HG03039 (cell line): ENCODE results near the gene BPIFA1.

ENCODE experiments used
- ATAC-seq: cut with Tn5 transposase; IDR thresholded peaks from one replicate; pipeline ENCODE4 v1.9.1; 2021; ENCODE audit warnings: mild to moderate bottlenecking, moderate library complexity; ENCODE audit not compliant: unreplicated experiment

Gene BPIFA1

GRCh38 chr20:33239979-33240736 lies 4.4 kb downstream of the BPIFA1 start:
- no peak for ATAC-seq

DNA sequence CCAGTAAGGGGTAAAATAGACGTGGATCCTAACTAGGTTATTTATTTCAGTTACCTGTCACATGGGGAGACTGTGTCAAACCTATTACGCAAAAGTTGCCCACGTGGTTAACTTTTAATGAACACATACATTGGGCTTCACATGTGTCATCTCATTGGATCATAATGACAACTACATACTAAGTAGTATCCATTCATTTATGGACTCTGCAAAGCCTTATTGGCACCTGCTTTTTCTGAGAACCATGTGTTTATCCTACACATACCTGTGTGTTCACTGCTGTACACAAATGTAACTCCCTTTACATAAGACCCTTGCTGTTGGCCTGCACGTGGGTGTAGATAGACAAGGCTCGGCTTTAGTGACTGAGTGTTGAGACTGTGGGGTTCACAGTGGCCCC lies 5.1 kb downstream of the BPIFA1 start:
- ATAC-seq, result no peak

DNA sequence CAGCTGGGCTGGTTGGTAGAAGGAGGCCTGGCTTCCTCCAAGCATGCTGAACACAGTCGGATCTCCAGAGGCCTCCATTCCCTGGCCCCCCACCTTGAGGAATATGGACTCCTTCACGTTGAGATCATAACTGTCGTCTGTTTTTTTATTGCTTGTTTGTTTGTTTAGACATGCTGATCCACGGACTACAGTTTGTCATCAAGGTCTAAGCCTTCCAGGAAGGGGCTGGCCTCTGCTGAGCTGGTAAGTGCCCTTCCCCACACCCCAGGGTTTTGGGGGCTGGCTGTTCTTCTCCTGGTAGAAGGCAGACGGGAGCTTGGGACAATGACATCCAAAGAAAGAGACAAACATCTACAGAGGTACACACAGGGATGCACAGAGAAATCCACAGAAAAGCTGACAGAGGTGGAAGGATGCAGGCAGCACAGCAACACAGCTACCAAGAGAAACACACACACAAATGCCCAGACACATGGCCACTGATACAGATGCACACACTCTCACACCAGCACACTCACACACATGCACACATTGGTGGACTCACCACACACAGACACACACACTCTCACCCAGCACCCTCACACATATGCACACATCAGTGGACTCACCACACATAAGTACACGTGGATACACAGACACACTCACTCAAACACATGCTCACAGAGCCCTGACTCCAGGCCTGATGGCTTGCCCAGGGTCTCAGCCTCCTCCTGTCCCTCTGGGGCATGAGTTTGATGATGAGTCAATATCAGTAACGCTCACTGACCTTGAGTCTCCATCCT lies 6.7 kb downstream of the BPIFA1 start:
- ATAC-seq, result no peak

DNA sequence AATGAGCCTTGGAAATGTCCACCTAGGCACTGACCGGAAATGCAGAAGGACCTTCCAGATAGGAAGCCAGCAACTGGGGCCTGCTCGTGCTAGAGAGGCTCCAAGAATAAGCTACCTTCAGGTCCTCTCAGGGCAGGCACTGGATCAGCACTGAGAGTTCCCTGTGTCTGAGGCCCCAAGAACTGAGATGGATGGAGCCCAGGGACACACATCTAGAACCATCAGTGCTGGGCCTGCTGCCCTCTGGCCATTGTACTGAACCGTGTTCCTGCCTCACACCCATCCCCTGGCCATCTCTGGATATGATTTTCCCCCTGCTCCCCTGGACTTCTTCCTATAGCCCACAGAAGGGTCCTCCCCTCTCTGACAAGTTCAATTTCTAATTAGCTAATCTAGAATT lies 10.3 kb downstream of the BPIFA1 start:
- ATAC-seq, result no peak

GRCh38 chr20:33249456-33249855 lies 13.7 kb downstream of the BPIFA1 start:
- ATAC-seq, result no peak

DNA sequence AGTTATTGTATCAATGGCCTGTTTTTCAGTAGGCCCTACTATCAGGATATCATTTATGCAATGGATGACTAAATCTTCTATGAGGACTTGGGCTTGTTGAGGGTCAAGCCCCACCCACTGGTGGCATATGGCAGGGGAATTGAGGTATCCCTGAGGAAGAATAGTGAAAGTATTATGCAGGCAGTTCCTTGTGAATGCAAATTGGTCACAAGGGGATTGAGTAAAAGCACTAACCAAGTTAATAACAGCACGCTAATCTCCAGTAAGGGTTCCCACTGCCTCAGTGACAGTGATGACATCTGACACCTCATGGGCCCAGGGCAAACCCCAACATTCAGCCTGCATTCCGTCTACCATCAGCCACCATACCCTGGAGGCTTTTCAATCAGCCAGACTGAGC lies 14.9 kb downstream of the BPIFA1 start:
- no peak for ATAC-seq

GRCh38 chr20:33251496-33251895 lies 15.7 kb downstream of the BPIFA1 start:
- no peak for ATAC-seq

GRCh38 chr20:33252460-33252859 lies 16.7 kb downstream of the BPIFA1 start:
- no peak for ATAC-seq

GRCh38 chr20:33255005-33255404 lies 19.2 kb downstream of the BPIFA1 start:
- no peak for ATAC-seq

- ATAC-seq, result no peak
Observed at GRCh38 chr20:33257237-33257636, 21.4 kb downstream of the BPIFA1 start.

- no peak for ATAC-seq
Observed at GRCh38 chr20:33259371-33259770, 23.6 kb downstream of the BPIFA1 start.

DNA sequence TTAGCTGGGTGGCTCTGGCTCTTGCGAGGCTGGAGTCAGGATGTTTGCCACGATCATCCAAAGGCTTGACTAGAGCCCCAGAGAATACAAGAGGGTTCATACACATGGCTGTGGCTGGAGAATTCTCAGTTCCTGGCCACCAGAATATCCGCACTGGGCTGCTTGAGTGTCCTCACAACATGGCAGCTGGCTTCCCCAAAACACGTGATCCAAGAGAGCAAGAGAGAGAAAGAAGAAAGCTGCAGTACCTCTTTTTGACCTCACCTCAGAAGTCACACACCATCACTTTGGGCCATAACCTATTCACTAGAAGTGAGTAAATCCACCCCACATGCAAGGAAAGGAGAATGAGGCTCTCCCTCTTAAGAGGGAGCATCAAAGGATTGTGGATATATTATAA lies 25.7 kb downstream of the BPIFA1 start:
- no peak for ATAC-seq

DNA sequence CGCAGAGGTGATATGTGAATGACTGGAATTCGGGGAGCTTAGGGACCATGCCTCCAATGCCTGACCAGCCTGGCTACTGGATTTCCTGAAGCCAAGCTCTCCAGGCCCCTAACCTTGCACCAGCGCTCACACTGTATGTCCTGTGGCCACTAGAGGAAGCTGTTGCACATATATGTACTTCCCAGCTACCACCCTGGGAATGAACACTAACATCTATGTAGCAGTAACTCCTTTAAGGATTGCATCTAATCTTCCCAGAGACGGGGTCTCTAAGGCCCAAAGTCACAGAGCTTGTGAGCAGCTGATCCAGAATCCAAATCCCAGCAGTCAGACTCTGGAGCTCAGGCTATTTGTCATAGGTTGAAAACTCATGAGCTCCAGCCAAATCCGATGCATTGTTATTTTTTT lies 26.9 kb downstream of the BPIFA1 start:
- ATAC-seq, result no peak

GRCh38 chr20:33263784-33264183 lies 28.0 kb downstream of the BPIFA1 start:
- no peak for ATAC-seq

DNA sequence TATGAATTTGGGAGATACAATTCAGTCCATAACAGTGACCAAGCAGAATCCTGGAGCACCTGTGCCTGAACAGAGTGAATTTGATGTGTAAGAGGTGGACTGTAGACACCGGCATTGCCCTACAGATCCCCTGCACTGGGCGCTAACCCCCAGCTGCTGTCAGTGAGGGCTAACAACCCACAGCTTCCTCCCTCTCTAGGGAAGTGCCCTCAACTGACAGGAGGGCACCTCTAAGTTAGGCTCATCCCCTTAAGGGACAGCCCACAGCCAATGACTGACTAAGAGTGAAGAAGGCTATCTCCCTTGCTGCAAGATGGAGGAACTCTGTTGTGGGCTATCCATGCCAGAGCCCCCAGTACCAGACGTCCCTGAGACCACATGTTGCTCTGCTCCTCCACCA lies 31.9 kb downstream of the BPIFA1 start:
- ATAC-seq, result no peak

DNA sequence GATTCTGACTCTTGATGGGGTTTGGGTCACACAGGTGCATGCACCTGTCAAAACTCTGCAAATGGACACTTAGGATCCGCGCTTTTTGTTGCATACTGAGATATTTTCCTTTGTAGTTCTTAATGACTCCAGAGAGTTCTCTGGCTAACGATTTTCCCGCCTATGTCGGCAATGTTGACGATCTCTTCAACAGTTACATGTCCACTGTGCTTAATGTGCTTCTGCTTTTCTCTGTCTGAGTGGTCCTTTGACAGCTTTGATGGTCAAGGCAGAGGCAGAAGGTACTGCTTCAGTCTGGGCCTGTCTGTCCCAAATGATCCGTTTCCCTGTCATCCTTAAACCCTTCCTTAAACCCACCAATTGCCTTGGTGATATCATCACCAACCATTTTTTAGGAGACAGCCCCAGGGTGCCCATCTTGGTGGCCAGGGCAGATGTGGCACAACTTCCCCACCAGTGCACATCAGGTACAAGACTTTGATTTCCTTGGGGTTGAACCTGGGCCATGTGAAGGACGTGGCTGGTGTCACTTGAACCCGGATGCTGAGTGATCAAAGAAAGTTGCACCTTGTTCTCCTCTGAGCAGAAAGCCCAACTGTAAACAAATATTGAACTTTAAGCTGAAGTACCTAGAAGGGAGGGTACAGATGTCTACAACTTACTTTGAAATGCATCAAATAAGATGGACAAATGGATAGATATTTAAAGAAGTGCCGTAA lies 36.5 kb downstream of the BPIFA1 start:
- ATAC-seq, result no peak

DNA sequence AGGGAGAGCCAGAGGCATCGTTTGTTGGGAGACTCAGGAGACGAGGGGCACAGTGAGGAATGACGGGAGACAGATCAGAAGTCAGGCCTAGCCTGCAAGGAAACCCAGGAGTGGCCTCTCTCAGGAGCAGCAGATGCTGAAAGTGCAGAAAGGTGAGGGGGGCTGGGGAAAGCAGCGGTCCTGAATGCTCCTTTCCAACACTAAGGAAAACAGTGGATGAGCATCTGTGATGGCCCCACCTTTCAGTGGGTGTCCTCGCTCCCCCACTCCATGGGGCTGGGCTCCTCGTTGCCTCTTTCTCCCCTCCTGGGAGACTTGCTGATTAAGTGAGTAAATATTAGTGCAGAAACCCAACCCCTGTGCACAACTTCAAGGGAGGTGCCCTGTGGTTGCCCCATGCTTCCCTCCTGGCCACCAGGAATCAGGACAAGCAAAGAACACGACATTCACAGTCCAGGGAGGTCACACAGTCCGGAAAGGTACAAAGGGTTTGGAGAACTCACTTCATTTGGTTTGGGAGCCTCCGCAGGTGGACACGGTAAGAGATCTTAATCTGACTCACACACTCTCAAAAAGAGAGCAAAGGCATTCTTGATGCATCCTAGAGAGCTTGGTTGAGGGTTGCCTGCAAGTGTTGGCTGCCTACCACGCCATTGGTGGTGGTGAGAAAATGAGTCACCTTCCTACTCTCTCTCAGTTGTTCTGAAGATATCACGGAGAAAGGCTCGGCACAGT lies 37.5 kb downstream of the BPIFA1 start:
- no peak for ATAC-seq

GRCh38 chr20:33275215-33275614 lies 39.4 kb downstream of the BPIFA1 start:
- no peak for ATAC-seq

DNA sequence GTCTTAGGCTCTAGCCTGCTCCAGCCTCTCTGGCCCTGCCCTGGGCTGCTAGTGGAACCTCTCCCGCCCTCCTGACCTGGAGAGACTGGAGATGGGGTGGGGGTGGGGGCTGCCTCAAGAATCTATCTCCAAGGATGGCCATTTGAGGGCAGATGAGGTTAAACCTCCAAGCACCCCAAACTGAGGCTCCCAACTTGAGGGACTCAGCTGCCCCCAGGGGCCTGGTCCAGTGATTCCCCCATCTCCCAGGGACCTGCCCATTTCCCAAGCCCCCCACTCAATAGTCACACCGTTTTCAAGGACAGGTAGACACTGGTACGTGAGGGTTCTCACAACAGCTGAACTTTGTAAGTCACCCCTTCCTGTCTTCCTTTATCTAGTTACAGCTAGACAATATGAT lies 40.1 kb downstream of the BPIFA1 start:
- no peak for ATAC-seq

- no peak for ATAC-seq
Observed at GRCh38 chr20:33276303-33277113, 40.7 kb downstream of the BPIFA1 start.
